ENCODE measurements around the gene LSAMP. TPM values are rescaled to one million over a fixed set of nuclear protein-coding genes. Genes with fewer than 3 reads are reported as not detected.

Gene LSAMP
- total RNA-seq, 1 donor from 2014 or later = not detected

DNA sequence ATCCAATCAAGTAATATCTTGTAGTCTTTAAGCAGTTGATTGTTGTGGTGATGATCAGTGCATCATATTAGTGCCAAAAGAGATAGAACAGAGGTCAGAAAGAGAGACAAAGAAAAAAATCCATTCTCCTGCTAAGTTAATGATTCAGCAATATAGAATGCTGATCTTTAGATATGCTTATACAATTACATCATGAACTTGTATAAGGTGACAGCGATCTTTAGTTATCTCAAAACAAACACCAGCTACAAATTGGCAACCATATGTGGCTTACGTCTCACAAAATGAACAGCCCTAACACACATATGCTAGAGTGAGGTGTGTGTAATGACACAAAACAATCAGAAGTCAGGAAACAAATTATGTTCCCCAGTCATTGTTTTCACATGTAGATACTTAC lies 12.5 kb downstream of the LSAMP start:
- intact Hi-C loops (cut with micrococcal nuclease) = no loop called here

DNA sequence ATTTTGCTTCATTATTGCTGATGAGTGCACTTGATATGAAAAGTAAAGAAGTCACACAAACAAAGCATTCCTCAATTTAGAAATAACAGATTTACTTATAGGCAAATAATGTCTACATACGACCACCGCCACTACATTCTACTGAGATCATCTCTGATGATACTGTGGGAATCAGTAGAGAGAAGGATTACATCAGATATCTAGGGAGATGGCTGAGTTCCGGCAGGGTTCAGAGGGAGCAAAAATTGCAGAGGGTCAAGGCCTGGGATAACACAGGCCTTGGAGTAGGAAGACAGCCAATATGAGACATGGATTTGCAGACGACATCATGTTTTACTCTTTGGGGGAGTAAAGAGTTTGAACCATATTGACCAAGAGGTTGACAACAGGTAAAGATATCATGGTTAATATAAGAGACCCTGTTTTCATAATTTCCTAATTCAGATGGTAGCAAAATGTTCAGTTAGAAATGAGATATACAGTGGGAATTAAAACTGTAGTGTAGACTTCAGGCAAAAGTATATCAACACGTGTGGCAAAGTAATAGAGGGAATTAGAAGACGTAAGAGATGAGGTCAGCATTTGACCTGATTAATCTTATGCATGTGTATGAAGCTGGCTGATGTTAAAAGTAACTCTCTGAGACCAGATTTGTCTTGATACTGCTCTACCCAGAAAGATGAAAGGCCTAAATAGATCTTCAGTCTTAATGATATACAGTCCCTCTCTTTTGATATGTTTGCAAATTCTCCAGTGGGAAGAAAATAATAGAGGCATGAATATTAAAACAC lies 15.6 kb downstream of the LSAMP start:
- intact Hi-C loops (cut with micrococcal nuclease) = no loop called here

DNA sequence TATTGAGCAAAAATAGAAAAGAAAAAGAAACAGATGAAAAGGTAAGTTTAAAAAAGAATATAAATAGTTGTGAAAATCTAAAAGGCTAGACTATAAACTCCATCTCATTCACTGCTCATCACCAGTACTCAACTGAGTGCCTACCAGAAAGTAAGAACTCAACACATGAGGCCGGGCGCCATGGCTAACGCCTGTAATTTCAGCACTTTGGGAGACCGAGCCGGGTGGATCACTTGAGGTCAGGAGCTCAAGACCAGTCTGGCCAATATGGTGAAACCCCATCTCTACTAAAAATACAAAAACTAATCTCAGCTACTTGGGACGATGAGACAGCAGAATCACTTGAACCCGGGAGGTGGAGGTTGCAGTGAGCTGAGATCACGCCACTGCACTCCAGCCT lies 19.3 kb downstream of the LSAMP start:
- intact Hi-C loops (cut with micrococcal nuclease) = no loop called here

DNA sequence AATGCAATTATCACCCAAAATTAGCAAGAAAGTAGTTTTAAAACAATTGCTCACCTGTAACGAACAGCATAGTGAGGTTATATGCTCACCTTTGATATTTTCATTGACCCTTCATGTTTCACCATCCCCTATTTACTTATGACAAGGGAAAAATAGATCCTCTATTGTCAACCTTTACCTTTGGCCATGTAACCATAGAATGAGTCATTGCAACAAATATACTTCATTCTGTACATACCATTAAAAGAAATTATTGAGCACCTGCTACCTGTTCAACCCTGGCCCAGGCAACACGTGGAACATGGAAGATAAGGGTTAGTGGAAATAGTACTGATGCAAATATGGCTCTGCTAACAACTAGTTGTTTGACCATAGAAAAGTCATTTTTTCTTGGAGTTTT lies 20.2 kb downstream of the LSAMP start:
- intact Hi-C loops (cut with micrococcal nuclease) = no loop called here

DNA sequence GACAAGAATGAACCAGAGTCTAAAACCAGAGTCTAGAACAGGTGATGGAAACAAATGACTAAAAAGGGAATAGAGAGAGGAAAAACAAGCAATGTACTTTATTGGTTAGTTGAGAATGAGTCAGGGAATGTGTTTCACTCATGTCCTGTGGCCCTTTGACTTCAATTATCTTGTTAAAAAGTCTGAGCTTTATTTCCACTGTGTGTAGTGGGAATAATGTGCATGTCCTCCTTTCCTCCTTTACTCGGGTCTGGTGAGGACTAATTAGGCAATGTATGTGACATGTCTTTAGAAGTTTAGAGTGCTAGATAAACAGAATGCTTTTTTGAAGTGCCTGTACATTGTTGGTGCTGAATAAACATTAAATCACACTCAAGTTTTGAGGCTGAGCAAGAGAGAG lies 21.3 kb downstream of the LSAMP start:
- intact Hi-C loops (cut with micrococcal nuclease) = no loop called here

DNA sequence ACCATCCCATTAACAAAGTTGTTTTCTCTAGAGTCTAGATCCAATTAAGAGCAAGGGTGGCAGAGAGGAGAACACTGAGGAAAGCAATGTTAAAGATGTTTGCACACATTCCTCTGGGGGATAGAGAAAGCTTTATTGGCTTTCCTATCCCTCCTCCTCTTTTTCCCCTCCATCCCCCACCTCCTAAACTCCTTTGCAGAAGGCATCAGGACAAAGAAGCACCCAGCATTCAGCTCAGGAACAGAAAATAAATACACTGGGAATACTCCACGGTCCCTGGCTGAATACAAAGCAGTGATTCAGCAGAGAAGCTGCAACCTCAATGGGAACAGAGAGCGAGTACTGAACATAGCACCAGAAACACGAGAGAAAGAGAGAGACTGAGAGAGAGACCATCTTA lies 21.9 kb downstream of the LSAMP start:
- intact Hi-C loops (cut with micrococcal nuclease) = no loop called here

DNA sequence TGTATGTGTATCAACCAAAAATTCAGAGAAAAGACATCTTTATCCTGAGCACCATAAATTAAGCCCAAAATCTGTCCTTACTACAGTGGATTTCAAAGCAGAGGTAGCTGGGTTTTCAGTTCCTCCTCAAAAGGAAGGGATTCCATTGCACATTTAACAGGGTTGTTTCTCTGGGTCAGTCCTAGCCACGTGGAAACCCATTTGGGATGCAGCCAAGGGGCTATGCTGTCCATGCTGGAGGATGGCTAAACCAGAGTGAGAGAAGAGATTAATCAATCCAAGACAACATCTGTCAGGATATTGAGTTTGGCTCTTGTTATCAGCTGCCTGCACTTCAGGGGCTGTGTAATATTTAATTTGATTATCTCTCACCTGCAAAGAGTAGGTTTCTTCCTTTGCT lies 28.1 kb downstream of the LSAMP start:
- intact Hi-C loops (cut with micrococcal nuclease) = no loop called here

DNA sequence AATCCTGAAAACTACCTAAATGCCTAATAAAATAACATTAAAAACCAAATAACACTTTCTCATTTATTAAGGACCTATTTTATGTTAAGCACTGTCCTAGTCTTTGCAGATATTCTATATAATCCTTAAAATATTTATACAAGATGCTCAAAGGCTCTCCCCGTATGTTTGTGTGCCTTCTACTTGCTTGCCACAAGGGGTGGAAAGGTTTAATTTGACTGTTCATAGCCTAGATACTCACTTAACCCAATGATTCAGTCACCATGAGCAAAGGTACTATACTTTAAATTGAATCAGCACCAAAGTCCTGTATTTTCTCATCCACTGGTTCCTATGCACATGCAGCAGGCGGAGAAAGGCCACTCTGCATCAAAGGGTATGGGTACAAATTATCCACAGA lies 32.0 kb downstream of the LSAMP start:
- intact Hi-C loops (cut with micrococcal nuclease) = no loop called here

DNA sequence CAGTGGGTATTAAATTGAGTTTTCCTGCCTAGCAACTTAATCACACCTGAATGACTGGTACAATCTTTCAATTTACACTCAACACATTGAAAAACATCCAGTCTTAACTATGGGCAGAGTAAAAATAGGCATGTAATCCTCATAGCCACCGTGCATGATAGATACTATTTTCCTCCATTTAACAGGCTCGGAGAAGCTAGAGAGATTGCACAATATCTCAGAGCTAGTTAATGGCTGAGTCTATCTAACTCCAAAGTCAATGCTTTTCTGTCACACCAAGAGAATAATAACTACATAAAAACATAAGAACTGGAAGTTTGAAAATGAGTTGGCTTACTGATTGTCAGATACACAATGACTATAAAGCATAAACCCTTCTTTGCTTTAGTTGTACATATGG lies 36.8 kb downstream of the LSAMP start:
- intact Hi-C loops (cut with micrococcal nuclease) = no loop called here

DNA sequence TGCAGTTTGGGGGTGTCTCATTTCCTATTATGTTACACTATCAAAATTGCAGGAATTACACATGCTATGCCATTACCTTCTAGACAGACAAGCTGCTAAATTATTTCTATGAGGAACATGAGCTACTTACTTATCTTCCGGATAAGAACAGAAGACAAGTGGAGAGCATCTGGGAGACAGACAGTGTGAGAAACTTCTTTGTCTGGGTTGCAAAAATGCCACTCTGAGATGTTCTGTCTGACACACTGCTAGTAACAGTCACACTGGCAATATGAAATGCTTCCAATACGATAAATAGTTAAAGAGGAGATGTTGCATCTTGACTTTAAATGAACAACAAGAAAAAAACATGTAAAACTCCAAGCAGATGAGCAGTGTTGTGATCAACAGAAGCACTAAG lies 40.1 kb downstream of the LSAMP start:
- intact Hi-C loops (cut with micrococcal nuclease) = no loop called here

DNA sequence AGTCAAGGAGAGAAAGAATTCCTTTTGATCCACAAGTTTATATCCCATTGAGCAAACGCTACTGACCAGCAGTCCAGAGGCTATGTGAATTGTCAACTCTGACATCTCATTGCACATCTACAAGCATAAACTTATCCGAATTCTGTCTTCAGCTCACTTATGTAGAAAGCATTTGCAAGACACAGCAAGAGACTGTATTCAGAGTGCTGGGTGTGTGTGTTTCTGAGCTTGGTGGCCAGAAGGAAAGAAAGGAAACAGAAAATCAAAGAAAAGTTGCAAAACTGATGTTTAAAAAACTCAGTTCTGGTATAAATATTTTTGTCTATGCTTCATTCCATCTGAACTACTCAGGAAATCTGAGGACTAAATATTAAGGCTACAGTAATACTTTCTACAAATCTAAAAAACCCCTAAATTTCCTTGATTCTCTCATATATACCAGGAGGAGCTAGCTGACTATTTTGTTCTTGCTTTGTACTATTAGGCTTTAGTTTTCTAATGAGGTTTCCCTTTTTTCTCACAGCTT lies 45.5 kb downstream of the LSAMP start:
- intact Hi-C loops (cut with micrococcal nuclease) = no loop called here

DNA sequence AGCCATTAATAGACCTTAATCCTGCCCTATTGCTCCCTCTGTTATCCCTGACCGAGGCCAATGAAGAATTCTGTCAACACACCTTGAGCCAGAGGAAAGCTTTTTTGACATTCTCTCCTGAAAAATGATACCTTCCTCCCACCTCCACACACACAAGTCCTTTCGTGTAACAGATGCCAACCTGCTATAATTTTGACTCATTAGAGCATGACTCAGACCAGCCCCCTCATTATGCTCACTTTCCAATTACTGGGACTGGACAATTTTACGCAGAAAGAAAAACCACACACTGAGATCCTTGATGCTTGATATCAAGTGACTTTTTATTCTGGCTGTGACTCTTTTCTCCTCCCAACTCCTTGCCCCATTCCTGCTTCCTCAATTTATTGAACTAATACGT lies 50.9 kb downstream of the LSAMP start:
- intact Hi-C loops (cut with micrococcal nuclease) = no loop called here

DNA sequence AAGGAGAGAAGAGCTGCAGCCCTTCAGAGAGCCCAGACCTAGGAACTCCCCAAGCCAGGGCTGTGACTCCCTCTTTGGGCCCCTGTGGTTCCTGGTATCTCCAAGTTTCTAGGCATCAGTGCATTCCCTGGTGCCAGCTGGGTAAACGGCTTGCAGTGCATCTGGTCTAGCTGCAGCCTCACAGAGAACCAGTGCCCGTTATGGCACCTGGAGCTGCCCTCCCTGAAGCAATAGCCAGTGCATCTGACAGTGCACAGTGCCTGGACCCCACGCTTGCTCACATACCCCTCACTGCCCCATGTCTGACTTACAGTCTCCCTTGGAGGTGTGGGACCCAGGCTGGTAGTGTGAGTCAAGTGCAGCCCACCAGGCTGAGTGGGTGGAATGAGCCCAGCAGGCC lies 52.1 kb downstream of the LSAMP start:
- intact Hi-C loops (cut with micrococcal nuclease) = no loop called here

DNA sequence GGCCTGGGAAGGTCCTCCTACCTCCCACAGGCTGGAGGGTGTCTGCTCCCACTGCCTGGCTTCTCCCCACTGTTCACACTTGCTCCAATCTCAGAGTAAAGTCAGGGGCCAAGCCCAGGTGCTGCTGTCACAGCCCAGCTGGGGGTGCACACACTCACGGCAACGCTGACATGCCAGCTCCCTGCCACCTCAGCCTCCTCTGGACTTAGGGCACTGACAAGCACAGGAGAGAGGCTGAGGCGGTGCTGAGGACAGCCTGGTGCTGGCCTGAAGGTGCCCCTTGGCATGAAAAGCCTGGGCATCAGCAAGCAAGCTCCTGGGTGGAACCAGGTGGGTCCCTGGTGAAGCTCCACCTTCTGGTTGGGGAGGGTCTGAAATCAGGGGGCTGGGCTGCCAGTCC lies 53.0 kb downstream of the LSAMP start:
- intact Hi-C loops (cut with micrococcal nuclease) = no loop called here

DNA sequence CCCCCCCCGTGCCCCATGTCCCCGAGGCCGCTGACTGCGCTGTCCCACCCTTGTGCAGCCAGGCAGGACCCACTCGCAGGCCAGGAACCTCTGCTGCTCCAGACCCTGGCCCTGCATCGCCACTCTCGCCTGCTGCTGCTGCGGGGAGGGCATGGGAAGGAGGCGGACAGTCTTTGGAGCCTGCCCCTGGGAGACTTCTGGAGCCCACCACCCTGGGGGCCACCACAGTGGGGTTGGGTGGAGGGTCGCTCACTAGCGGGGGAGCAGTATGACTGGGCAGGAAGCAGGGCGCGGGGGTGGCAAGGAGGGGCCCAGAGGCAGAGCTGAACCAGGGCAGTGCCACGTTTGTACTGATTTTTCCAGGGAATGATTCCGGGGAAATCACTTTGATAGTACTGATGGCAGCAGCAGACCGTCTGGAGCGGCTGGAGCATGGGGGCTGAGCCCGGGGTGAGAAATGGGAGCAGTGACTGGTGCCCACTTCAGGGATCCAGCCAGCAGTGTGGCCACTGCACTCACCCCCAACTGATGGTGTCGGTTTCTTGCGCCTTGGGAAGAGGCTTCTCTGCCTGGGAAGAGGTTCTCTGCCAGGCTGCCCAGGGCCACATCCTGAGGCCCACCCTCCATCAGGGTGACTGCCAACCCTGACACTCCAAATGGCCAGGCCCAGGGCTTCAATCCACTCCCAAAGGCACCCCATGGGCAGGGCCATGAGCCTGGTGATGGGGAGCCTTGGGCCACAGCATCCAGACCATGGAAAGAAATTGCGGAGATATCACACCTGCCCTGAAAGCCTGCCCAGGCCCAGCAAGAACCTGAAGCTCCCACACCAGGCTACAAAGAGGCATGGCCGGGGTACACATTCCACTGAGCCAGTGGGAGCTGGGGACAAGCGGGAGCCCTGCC lies 53.7 kb downstream of the LSAMP start:
- intact Hi-C loops (cut with micrococcal nuclease) = no loop called here

DNA sequence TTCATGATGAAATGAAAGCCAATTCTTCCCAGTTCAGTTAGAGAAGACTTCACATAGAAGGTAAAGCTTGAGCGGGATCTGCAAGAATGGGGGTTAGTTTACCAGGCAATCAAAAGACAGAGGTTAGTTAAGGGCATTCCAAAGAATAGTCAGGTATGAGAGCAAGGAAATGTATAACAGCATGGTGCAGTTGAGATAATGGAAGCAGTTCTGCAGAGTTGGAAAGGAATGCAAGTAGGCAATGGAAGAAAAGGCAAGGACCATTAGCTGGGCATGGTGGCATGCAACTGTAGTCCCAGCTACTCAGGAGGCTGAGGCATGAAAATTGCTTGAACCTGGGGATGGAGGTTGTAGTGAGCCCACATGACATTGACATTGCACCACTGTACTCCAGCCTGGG lies 55.0 kb downstream of the LSAMP start:
- intact Hi-C loops (cut with micrococcal nuclease) = no loop called here

DNA sequence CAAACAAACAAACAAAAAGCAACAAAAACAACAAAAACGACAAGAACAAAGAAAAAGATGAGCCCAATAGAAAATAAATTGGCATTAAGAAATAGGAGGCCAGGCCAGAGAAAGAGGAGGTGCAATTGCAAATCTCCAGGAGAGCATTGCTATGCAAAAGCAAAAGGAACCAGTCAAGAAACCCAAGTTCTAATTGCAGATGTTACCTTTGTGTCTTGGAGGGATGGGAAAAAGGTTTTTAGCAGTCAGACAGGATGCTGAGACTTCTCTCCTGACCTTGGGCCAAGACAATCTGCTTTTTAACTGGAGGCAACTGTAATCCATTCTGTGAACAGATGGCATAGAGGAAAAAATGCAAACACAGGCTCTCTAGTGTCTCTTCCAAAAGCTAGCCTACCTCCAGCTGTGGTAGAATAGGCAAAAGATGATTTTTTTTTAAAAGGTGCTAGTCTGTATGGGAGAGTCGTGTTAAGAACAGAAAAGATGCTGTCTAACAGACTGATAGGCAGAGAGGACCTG lies 56.4 kb downstream of the LSAMP start:
- intact Hi-C loops (cut with micrococcal nuclease) = no loop called here

DNA sequence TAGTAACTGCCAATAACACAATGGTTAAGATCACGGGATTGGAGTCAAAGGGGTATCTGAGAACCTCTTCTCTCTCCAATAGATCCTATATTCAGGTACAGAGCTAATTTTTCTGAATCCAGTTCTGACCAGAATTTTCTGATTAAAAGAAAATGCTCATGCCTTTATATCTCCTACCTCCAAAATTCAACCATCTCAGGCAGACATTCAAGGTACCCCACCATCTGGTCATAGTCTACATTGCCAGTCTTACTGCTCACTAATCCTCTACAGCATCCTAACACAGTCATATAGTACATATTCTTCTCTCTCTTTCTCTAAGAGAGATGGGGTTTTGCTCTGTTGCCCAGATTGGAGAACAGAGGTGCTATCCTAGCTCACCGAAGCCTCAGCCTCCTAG lies 59.1 kb downstream of the LSAMP start:
- intact Hi-C loops (cut with micrococcal nuclease) = no loop called here

DNA sequence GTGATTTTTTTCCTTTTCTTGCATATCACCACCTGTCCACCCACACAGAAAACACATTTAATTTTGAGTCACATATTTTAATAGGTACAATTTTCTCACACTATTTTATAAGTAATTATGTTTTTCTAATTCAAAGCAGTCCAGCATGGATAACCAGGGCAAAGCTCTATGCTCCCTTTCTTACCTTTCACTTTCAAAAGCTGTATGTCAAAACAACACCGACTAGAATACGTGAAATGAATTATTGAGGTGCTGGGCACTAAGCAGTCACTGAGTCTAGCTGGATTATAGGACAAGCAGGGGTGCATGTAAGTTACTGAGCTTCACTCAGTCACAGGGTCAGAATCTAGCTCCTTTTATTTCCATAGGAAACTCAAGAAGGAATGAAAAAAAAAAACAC lies 60.6 kb downstream of the LSAMP start:
- intact Hi-C loops (cut with micrococcal nuclease) = no loop called here

DNA sequence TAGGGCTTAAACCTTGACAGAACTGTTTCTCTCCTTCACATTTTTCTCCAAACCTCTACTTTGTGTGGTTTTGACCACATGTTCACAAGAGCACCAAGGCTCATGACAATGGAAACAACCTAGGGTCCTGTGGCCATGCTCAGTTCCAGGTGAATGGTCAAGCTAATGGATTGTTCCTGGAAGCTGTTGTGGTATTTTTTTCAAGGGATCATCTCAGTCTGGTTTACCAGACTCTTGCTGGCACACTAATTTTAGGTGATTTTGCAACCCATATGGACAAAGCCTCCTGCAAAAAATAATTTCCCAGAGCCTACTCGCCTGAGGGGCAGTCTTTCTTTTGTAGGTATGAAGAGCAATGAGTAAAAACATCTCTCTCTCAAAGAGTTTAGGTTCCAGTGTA lies 67.2 kb downstream of the LSAMP start:
- intact Hi-C loops (cut with micrococcal nuclease) = no loop called here

DNA sequence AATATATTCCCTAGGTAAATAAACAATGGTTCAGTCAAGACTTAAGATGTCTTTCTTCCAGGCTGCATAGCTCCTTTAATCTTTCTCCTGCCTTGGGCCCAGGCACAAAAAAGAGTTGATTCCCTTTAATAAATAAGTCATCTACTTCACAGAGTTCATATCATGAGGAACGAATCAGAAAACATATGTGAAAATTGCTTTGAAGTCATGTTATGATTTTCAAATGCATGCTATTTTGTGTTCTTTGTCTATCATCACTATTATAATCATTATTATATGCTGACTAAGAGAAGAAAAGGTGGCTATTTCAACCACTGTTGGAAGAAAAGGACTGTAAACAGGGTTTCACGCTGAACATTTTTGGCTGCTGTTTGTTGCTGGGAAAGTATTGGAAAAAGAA lies 70.4 kb downstream of the LSAMP start:
- intact Hi-C loops (cut with micrococcal nuclease) = no loop called here

DNA sequence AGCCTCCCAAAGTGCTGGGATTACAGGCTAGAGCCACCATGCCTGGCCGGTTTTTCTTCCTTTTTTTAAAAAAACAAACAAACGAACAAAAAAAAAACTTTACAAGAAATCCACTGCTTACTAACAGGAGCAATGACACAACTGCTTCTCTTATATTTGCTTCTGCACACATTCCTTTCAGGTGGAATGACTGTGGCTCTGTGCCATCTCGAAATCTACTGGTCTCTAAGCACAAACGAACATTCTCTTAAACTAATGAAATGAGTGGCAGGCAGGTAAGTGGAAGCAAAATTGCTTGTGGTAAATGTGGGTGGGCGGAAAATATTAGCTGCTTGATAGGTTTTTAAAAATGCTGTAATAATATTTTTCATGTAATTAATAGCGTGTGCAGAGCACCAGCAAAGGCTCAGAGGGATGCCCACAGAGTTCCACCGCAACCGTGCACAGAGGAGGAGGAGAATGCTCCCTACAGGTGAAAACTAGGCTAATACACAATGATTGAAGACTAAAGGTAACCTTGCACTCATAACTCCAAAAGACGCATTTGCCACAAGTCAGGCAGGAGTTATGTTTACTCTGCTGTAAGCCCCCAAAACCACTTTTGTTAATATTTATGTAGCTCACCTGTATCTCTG lies 77.4 kb downstream of the LSAMP start:
- intact Hi-C loops (cut with micrococcal nuclease) = no loop called here

Data from T-helper 2 cell treated with Interferon-gamma antibody and Interleukin-4, amounts not matched to agents 100 ng/mL and 5 ng/mL, for 36 hours (primary cell).